Stimulated activated naive B cell treated with anti-CD40 and anti-IgM and Interleukin-4, amounts not matched to agents 10 μg/mL and 1 μg/mL and 100 μg/mL, for 72 hours (primary cell): ENCODE results near the gene LECT2.

ENCODE experiments used
- ATAC-seq, 2 donors: fragments of 150-1000 bp; cut with Tn5 transposase; replicated peaks; 2 replicates each; pipeline ENCODE4 v1.10.0; 2021; ENCODE audit warnings: moderate library complexity in 1 of 2
- DNase-seq: peaks from one replicate; pipeline ENCODE4 v3.0.0; 2021
- H3K27ac Mint-ChIP-seq: one replicate; pipeline ENCODE4 v1.8.0; 2022; ENCODE audit warnings: mild to moderate bottlenecking, mixed read lengths
- H3K27me3 Mint-ChIP-seq, 2 donors: one replicate each; pipeline ENCODE4 v1.8.0; 2022; ENCODE audit warnings: mixed read lengths in 2 of 2
- H3K36me3 Mint-ChIP-seq, 2 donors: one replicate each; pipeline ENCODE4 v1.8.0; 2022; ENCODE audit warnings: mixed read lengths in 2 of 2, mild to moderate bottlenecking in 1 of 2
- H3K4me1 Mint-ChIP-seq, 2 donors: one replicate each; pipeline ENCODE4 v1.8.0; 2022; ENCODE audit warnings: mixed read lengths in 2 of 2, mild to moderate bottlenecking in 1 of 2
- H3K4me3 Mint-ChIP-seq, 2 donors: one replicate each; pipeline ENCODE4 v1.8.0; 2022; ENCODE audit warnings: mild to moderate bottlenecking in 2 of 2, mixed read lengths in 2 of 2, moderate library complexity in 1 of 2
- H3K9me3 Mint-ChIP-seq, 2 donors: one replicate each; pipeline ENCODE4 v1.8.0; 2022; ENCODE audit warnings: mixed read lengths in 2 of 2, mild to moderate bottlenecking in 1 of 2

Gene LECT2

DNA sequence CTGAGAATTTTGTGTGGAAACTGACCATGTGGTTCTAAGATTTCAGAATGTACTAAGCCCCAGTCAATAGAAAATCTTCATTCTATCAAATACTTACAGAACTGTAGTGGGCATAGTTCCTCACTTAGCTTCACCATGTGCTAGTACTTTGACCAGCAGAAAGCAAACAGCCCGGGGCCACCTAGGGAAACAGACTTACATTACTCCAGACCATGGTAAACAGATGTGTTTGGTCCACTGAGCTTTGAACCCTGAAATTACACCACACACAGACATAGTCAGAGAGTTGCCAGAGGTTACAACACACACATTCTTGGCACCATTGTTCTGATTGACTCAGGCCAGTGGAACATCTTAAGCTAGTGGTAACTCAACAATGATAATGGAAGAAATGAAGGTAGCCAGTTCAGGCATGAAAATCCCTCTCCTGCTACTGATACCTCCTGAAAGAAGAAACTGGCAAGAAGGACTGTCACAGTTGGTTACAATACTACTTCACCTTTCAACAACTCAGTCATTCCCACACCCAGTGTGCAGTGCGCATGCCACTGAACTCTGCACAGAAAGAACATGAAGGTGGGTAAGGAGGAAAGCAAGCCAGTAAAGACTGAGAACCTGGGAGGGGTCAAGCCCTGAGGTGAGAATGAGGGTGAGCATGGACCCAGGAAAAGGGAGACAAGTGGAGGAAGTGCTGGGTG is 18.7 kb upstream of the LECT2 start:
- DNase-seq, result no peak
- H3K27ac Mint-ChIP-seq, result no peak overlapping the region
- no peaks in the 10 kb centered on the region for H3K36me3 Mint-ChIP-seq
- H3K9me3 Mint-ChIP-seq, result peaks cover 7% of the 10 kb centered on the region in 2 donors
- ATAC-seq, result no peak
- peaks cover 24 to 53% of the 10 kb centered on the region in 2 donors for H3K27me3 Mint-ChIP-seq
- no peaks in the 10 kb centered on the region for H3K4me1 Mint-ChIP-seq
- H3K4me3 Mint-ChIP-seq, result no peak overlapping the region

DNA sequence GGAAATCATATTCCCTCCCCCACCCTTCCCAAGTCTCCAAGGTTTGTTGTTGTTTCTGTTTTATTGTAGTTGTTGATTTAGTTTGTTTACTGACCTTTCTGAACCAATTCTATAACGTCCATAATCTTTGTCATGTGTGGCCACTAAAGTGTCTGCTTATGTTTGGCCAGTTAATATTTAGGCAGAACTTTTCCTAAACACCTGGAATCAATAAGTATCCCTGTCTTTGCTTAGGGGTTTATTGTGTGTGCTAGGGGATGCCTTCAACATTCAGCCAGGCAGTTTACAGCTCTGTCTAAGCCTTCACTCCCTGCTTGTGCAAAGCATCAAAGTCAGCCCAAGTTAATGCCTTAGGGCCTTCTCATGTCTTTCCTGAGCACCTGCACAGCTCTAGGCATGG is 16.9 kb upstream of the LECT2 start:
- no peak for ATAC-seq

DNA sequence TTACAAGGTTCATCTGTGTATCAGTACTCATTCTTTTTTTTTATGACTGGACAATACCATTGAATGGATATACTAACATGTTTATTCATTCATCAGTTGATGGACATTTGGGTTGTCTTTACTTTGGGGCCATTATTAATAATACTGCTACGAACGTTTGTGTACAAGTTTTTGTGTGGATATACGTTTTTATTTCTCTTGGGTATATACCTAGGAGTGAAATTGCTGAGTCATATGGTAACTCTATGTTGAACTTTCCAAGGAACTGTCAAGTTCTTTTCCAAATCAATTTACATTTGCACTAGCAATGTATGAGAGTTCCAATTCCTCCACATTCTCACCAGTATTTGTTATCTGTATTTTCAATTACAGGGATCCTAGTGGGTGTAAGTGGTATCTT is 12.0 kb upstream of the LECT2 start:
- peaks cover 4 to 11% of the 10 kb centered on the region in 2 donors for H3K27me3 Mint-ChIP-seq
- H3K4me1 Mint-ChIP-seq, result peaks cover 7% of the 10 kb centered on the region in 2 donors
- H3K9me3 Mint-ChIP-seq, result peaks cover 7 to 11% of the 10 kb centered on the region in 2 donors
- no peaks in the 10 kb centered on the region for H3K36me3 Mint-ChIP-seq
- DNase-seq (no peak), ATAC-seq (no peak)
- H3K27ac Mint-ChIP-seq, result no peak overlapping the region
- H3K4me3 Mint-ChIP-seq, result no peak overlapping the region

More for the DNA sequence above, 16.9 kb upstream of the LECT2 start:
- H3K36me3 Mint-ChIP-seq, result no peaks in the 10 kb centered on the region
- DNase-seq, result no peak
- peaks cover 24 to 42% of the 10 kb centered on the region in 2 donors for H3K27me3 Mint-ChIP-seq
- H3K4me1 Mint-ChIP-seq, result no peaks in the 10 kb centered on the region
- H3K4me3 Mint-ChIP-seq, result no peak overlapping the region
- no peak overlapping the region for H3K27ac Mint-ChIP-seq
- peaks cover 7 to 11% of the 10 kb centered on the region in 2 donors for H3K9me3 Mint-ChIP-seq

- DNase-seq, result no peak
- no peak for ATAC-seq
- Mint-ChIP-seq H3K4me1 (peaks cover 7% of the 10 kb centered on the region in 2 donors), H3K4me3 (no peak overlapping the region), H3K27me3 (peaks cover 4 to 10% of the 10 kb centered on the region in 2 donors), H3K27ac (no peak overlapping the region), H3K36me3 (no peaks in the 10 kb centered on the region), H3K9me3 (peaks cover 7 to 9% of the 10 kb centered on the region in 2 donors)
These were observed 11.4 kb upstream of the LECT2 start for GRCh38 chr5:135966165-135966564.

GRCh38 chr5:135965504-135965903 is 10.7 kb upstream of the LECT2 start:
- no peaks in the 10 kb centered on the region for H3K36me3 Mint-ChIP-seq
- peaks cover 7% of the 10 kb centered on the region in 2 donors for H3K4me1 Mint-ChIP-seq
- H3K27me3 Mint-ChIP-seq, result peaks cover 4 to 11% of the 10 kb centered on the region in 2 donors
- H3K27ac Mint-ChIP-seq, result no peak overlapping the region
- peaks cover 4 to 6% of the 10 kb centered on the region in 2 donors for H3K9me3 Mint-ChIP-seq
- DNase-seq, result no peak
- no peak overlapping the region for H3K4me3 Mint-ChIP-seq
- ATAC-seq, result peak; percentile 10 to 12

DNA sequence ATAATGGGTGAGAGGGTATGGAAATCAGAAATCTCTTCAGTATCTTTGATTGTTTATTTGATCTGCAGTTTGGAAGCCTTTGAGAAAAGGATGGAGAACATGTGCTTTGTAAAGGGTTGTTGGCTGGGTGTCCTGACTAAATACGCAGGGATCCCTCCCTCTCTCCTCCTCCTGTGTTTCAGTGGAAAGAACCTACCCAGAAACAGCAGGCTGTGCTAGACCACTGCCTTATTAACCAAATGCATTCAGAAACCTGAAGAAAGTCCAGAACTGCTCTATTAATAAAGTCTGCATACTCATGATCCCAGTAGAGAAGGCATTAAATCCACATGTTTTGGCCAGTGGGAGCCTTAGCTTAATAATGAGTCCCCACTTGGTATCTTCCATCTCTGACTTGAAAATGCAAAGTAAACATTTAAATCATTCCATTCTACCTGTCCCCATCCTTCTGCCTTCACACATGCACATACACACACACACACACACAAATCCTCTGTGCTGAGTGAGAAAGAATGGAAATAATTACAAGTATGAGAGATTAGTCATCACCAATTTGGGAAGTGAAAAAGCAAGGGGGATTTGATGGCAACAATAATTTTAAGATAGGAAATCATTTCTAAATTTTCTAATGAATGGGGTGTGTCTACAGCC is 10.0 kb upstream of the LECT2 start:
- Mint-ChIP-seq H3K36me3 (no peaks in the 10 kb centered on the region), H3K27ac (peak overlapping the region; percentile 1), H3K4me1 (peaks cover 7% of the 10 kb centered on the region in 2 donors), H3K9me3 (peaks cover 4 to 6% of the 10 kb centered on the region in 2 donors), H3K4me3 (no peak overlapping the region), H3K27me3 (peaks cover 9 to 12% of the 10 kb centered on the region in 2 donors)
- ATAC-seq (peak; percentile 78 to 88), DNase-seq (peak; percentile 6)

DNA sequence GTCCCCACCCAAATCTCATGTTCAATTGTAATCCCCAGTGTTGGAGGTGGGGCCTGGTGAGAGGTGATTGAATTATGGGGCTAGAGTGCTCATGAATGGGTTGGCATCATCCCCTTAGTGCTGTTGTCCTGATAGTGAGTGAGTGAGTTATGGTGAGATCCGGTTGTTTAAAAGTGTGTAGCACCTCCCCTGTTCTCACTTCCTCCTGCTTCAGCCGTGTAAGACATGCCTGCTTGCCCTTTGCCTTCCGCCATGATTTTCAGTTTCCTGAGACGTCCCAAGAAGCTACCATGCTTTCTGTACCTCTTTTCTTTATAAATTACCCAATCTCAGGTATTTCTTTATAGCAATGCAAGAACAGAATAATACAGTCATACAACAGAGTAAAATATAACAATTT is 742 bp upstream of the LECT2 start:
- H3K4me3 Mint-ChIP-seq, result no peak overlapping the region
- no peaks in the 10 kb centered on the region for H3K36me3 Mint-ChIP-seq
- no peak overlapping the region for H3K27ac Mint-ChIP-seq
- peaks cover 0 to 3% of the 10 kb centered on the region in 2 donors for H3K9me3 Mint-ChIP-seq
- no peak for DNase-seq
- H3K27me3 Mint-ChIP-seq, result peaks cover 15 to 19% of the 10 kb centered on the region in 2 donors
- H3K4me1 Mint-ChIP-seq, result peaks cover 0 to 2% of the 10 kb centered on the region in 2 donors
- ATAC-seq, result peak; percentile 41 to 65

DNA sequence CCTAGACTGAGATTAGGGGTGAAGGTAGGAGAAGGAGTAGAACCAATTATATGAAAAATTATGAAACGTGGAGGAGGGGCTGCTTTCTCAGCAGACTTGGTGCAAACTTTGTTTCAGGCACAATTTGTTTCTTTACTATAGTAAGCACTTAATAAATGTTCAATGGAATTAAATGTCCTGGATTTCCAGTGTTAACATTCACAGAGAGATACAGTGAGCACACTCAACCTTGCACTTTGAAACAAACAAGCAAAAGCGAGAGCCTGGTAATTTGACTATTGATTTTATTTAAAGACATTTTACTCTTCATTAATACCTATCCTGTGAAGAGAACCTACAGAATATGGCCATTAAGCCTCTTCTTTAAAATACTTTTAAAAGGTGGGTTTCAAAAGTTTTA is 933 bp downstream of the LECT2 start:
- Mint-ChIP-seq H3K4me1 (peaks cover 0 to 2% of the 10 kb centered on the region in 2 donors), H3K27me3 (peaks cover 4 to 16% of the 10 kb centered on the region in 2 donors), H3K9me3 (peaks cover 0 to 3% of the 10 kb centered on the region in 2 donors), H3K36me3 (no peaks in the 10 kb centered on the region), H3K4me3 (no peak overlapping the region), H3K27ac (no peak overlapping the region)
- DNase-seq (no peak), ATAC-seq (no peak)

DNA sequence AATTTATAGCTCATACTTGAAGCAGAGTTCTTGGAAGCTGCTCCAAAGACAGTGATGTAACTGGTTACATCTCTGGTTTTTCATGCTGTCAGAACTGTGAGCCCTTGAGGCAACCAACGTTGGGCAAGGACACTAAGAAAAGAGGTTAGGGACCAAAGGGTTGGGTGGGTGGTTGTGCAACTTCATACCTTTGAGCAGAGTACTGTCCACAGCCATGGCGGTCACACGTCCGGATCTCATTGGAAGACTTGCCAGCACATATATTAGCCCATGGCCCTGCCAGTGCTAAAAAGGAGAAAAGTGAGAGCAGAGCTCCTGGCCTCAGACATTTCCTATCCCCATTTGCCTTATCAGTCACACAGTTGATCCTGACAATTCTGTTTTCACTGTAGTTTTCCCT is 2.1 kb downstream of the LECT2 start:
- H3K9me3 Mint-ChIP-seq, result peaks cover 0 to 3% of the 10 kb centered on the region in 2 donors
- H3K36me3 Mint-ChIP-seq, result no peaks in the 10 kb centered on the region
- DNase-seq, result no peak
- no peak overlapping the region for H3K27ac Mint-ChIP-seq
- peaks cover 3 to 11% of the 10 kb centered on the region in 2 donors for H3K27me3 Mint-ChIP-seq
- H3K4me3 Mint-ChIP-seq, result no peak overlapping the region
- ATAC-seq, result no peak
- peaks cover 0 to 2% of the 10 kb centered on the region in 2 donors for H3K4me1 Mint-ChIP-seq

- Mint-ChIP-seq H3K36me3 (no peaks in the 10 kb centered on the region), H3K4me1 (peaks cover 0 to 2% of the 10 kb centered on the region in 2 donors), H3K4me3 (no peak overlapping the region), H3K9me3 (peaks cover 0 to 3% of the 10 kb centered on the region in 2 donors), H3K27ac (no peak overlapping the region), H3K27me3 (peaks cover 3 to 15% of the 10 kb centered on the region in 2 donors)
- DNase-seq (no peak), ATAC-seq (no peak)
These were observed 3.0 kb downstream of the LECT2 start for GRCh38 chr5:135951807-135952206.

GRCh38 chr5:135951257-135951656 is 3.5 kb downstream of the LECT2 start:
- Mint-ChIP-seq H3K27ac (no peak overlapping the region), H3K9me3 (peaks cover 0 to 3% of the 10 kb centered on the region in 2 donors), H3K4me1 (peaks cover 0 to 2% of the 10 kb centered on the region in 2 donors), H3K27me3 (peaks cover 3 to 15% of the 10 kb centered on the region in 2 donors), H3K36me3 (no peaks in the 10 kb centered on the region), H3K4me3 (no peak overlapping the region)
- DNase-seq (no peak), ATAC-seq (no peak)

DNA sequence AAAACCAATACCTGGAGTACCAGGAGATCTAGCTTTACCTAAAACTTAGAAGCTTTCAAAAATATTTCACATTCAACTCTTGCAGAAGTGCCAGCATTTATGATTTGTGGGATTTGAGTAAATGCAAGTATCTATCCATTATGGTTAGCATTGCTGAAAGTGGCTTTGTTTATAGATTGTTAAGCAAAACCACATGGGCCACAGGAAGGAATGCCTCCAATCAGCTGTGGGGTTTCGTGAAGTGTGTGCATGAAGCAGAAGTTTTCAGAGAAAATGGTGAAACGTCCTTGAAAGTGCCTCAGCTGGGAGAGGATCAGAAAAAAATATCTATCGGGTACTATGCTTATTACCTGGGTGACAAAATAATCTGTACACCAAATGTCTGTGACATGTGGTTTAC is 4.2 kb downstream of the LECT2 start:
- Mint-ChIP-seq H3K27me3 (peaks cover 3 to 15% of the 10 kb centered on the region in 2 donors), H3K4me1 (peaks cover 0 to 2% of the 10 kb centered on the region in 2 donors)

GRCh38 chr5:135944967-135945560 is 9.7 kb downstream of the LECT2 start:
- Mint-ChIP-seq H3K27me3 (peaks cover 16 to 30% of the 10 kb centered on the region in 2 donors), H3K36me3 (no peaks in the 10 kb centered on the region), H3K4me3 (no peak overlapping the region), H3K27ac (no peak overlapping the region), H3K9me3 (no peaks in the 10 kb centered on the region), H3K4me1 (no peaks in the 10 kb centered on the region)
- ATAC-seq (no peak), DNase-seq (no peak)

More for the DNA sequence above, 4.2 kb downstream of the LECT2 start:
- ATAC-seq, result no peak
- no peak overlapping the region for H3K4me3 Mint-ChIP-seq
- no peak overlapping the region for H3K27ac Mint-ChIP-seq
- no peak for DNase-seq
- H3K36me3 Mint-ChIP-seq, result no peaks in the 10 kb centered on the region
- H3K9me3 Mint-ChIP-seq, result peaks cover 0 to 3% of the 10 kb centered on the region in 2 donors

DNA sequence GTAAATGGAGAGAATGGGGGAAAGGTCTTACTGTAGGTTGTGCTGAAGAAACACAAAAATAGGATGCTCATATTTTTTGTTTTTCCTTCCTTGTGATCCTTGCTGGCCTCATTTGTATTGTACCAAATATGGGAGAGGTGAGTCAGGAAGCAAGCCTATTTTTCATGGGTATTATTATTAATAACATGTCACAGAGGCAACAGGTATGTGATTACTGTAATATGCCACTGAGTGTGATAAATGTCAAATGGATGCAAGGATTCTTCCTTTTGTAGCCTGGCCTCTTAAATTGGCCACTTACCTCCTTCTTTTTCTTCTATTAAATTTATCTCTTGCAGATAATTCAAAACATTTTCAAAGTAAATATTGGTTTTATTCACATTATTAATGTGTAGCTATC is 10.2 kb downstream of the LECT2 start:
- Mint-ChIP-seq H3K4me1 (no peaks in the 10 kb centered on the region), H3K36me3 (no peaks in the 10 kb centered on the region), H3K27me3 (peaks cover 16 to 28% of the 10 kb centered on the region in 2 donors), H3K4me3 (no peak overlapping the region), H3K27ac (no peak overlapping the region), H3K9me3 (no peaks in the 10 kb centered on the region)
- DNase-seq (no peak), ATAC-seq (no peak)
